ENCODE results near the gene IRF9.
"Not testable (repeated sequence)": the region's sequence is repeated elsewhere in the genome, so short reads cannot be mapped to it uniquely, and the experiment has no call there.

IRF9 gene

GRCh38 chr14:24196071-24197055 lies 35.3 kb downstream of the IRF9 start:
- DNase-seq: no peak

- no peak for DNase-seq
These were observed 36.0 kb downstream of the IRF9 start for GRCh38 chr14:24197056-24197450.

- DNase-seq: no peak
These were observed 37.9 kb downstream of the IRF9 start for GRCh38 chr14:24198814-24199524.

DNA sequence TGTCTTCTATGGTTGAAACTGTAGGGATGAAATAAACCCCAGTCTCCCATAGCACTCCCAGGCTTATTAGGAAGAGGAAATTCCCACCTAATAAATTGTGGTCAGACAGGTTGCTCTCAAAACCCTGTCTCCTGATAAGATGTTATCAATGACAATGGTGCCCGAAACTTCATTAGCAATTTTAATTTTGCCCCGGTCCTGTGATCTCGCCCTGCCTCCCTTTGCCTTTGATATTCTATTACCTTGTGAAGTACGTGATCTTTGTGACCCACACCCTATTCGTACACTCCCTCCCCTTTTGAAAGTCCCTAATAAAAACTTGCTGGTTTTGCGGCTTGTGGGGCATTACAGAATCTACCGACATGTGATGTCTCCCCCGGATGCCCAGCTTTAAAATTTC lies 41.5 kb downstream of the IRF9 start:
- DNase-seq: not testable (repeated sequence)

GRCh38 chr14:24203249-24203886 lies 42.3 kb downstream of the IRF9 start:
- not testable (repeated sequence) for DNase-seq

GRCh38 chr14:24204163-24205146 lies 43.4 kb downstream of the IRF9 start:
- DNase-seq: no peak

DNA sequence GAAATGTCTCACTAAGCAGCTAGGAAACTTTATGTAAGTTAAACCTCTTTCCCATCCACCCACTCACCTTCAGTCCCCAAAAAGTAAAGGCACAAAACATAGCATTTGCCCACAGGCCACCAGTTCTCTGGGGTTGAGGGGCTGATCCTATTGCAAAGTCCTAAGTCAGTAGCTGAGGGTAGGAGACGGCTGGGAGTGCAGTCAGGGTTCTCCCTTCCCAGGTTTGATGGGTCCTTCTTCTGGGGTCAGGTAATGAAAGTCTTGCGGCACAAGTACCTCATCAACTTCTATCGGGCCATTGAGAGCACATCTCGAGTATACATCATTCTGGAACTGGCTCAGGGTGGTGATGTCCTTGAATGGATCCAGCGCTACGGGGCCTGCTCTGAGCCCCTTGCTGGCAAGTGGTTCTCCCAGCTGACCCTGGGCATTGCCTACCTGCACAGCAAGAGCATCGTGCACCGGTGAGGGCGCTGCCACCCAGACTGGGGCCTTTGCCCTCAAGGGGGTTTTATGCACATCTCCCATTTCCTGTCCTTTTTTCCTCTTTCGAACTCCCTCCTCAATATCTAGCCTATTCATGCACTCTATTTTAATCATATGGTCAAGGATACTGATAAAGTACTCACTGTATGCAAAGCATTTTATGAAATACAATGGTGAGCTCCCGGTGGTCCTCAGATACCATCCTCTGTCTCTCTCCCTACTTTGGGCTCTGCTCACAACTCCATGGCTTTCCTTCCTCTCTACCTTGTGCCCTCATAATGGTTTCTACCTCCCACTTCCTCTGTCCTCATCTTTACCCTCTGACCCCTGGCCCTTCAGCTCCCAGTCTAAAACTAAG lies 45.4 kb downstream of the IRF9 start:
- DNase-seq: no peak

DNA sequence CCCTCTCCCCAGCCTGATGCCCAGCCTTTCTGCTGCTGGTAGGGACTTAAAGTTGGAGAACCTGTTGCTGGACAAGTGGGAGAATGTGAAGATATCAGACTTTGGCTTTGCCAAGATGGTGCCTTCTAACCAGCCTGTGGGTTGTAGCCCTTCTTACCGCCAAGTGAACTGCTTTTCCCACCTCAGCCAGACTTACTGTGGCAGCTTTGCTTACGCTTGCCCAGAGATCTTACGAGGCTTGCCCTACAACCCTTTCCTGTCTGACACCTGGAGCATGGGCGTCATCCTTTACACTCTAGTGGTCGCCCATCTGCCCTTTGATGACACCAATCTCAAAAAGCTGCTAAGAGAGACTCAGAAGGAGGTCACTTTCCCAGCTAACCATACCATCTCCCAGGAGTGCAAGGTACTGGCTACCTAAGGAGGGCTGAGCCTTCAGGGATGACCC lies 46.1 kb downstream of the IRF9 start:
- no peak for DNase-seq

GRCh38 chr14:24207625-24208024 lies 46.6 kb downstream of the IRF9 start:
- DNase-seq: no peak

GRCh38 chr14:24211311-24211710 lies 50.2 kb downstream of the IRF9 start:
- DNase-seq: no peak

- DNase-seq: peak; percentile 99
These were observed 52.1 kb downstream of the IRF9 start, which contains the start of gene CHMP4A for GRCh38 chr14:24212924-24213865. Gene CHMP4A, minus strand, starts transcription at chr14:24213488. Its CDS starts 49 bp downstream, at chr14:24213439.

GRCh38 chr14:24213866-24214662 lies 53.0 kb downstream of the IRF9 start:
- no peak for DNase-seq

GRCh38 chr14:24215495-24216344 lies 54.7 kb downstream of the IRF9 start, which contains the start of gene MDP1:
Gene MDP1, minus strand, starts transcription at chr14:24216066. Its CDS starts 111 bp downstream, at chr14:24215955.
- peak; percentile 89 for DNase-seq
